Stimulated activated naive B cell treated with anti-CD40 and anti-IgM and Interleukin-4, amounts not matched to agents 10 μg/mL and 1 μg/mL and 100 μg/mL, for 72 hours (primary cell): Measurements from ENCODE around the gene ITGB8.

Experiments used
- ATAC-seq, 2 donors: fragments of 150-1000 bp; cut with Tn5 transposase; replicated peaks; 2 replicates each; pipeline ENCODE4 v1.10.0; 2021; ENCODE audit warnings: moderate library complexity in 1 of 2
- DNase-seq: peaks from one replicate; pipeline ENCODE4 v3.0.0; 2021
- H3K27ac Mint-ChIP-seq: one replicate; pipeline ENCODE4 v1.8.0; 2022; ENCODE audit warnings: mild to moderate bottlenecking, mixed read lengths
- H3K27me3 Mint-ChIP-seq, 2 donors: one replicate each; pipeline ENCODE4 v1.8.0; 2022; ENCODE audit warnings: mixed read lengths in 2 of 2
- H3K36me3 Mint-ChIP-seq, 2 donors: one replicate each; pipeline ENCODE4 v1.8.0; 2022; ENCODE audit warnings: mixed read lengths in 2 of 2, mild to moderate bottlenecking in 1 of 2
- H3K4me1 Mint-ChIP-seq, 2 donors: one replicate each; pipeline ENCODE4 v1.8.0; 2022; ENCODE audit warnings: mixed read lengths in 2 of 2, mild to moderate bottlenecking in 1 of 2
- H3K4me3 Mint-ChIP-seq, 2 donors: one replicate each; pipeline ENCODE4 v1.8.0; 2022; ENCODE audit warnings: mild to moderate bottlenecking in 2 of 2, mixed read lengths in 2 of 2, moderate library complexity in 1 of 2
- H3K9me3 Mint-ChIP-seq, 2 donors: one replicate each; pipeline ENCODE4 v1.8.0; 2022; ENCODE audit warnings: mixed read lengths in 2 of 2, mild to moderate bottlenecking in 1 of 2

The ITGB8 gene

DNA sequence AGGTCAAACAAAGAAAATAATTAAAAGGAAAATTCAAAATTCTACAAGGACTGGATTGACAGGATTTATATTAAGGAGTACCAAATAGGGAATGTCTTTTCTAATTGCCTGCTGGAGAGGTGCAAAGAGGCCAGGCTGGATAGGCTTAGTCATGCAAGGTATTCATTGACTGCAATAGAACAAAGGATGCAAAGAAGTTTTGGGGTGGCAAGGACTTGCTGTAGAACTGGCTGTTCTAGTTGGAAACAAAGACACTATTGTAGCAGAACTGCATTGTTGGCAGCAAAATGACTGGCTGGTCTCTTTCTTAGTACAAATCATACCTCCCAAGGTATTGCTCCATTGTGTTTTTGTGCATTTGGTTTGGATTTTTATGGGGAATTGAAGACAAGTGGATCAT lies 10.1 kb downstream of the ITGB8 start:
- no peak for ATAC-seq
- H3K27me3 Mint-ChIP-seq: peaks cover 8 to 9% of the 10 kb centered on the region in 2 donors
- no peaks in the 10 kb centered on the region for H3K4me1 Mint-ChIP-seq
- no peak overlapping the region for H3K27ac Mint-ChIP-seq
- no peak overlapping the region for H3K4me3 Mint-ChIP-seq
- no peaks in the 10 kb centered on the region for H3K36me3 Mint-ChIP-seq
- H3K9me3 Mint-ChIP-seq: no peaks in the 10 kb centered on the region
- DNase-seq: no peak

DNA sequence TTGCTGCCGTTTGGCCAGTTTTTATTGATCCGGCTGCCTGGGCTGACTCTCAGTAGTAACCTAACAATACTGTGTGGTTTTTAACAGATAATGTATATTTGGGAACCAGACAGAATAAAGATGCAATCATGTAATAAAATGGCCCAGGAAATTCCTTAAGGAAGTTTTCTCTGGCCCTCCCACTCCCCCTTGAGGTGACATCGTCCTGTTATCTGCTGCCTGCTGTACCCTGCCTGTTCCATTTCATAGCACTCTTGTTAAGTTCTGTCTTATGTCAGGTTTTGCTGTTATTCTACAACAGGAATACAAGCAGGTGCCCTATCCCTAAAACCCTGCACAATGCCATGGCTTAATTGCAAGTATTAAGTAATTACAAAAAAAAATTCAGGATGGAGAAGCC lies 12.5 kb downstream of the ITGB8 start:
- H3K27me3 Mint-ChIP-seq: peaks cover 6 to 10% of the 10 kb centered on the region in 2 donors
- DNase-seq (no peak), ATAC-seq (no peak)
- no peaks in the 10 kb centered on the region for H3K9me3 Mint-ChIP-seq
- no peak overlapping the region for H3K4me3 Mint-ChIP-seq
- no peaks in the 10 kb centered on the region for H3K4me1 Mint-ChIP-seq
- H3K27ac Mint-ChIP-seq: no peak overlapping the region
- no peaks in the 10 kb centered on the region for H3K36me3 Mint-ChIP-seq

DNA sequence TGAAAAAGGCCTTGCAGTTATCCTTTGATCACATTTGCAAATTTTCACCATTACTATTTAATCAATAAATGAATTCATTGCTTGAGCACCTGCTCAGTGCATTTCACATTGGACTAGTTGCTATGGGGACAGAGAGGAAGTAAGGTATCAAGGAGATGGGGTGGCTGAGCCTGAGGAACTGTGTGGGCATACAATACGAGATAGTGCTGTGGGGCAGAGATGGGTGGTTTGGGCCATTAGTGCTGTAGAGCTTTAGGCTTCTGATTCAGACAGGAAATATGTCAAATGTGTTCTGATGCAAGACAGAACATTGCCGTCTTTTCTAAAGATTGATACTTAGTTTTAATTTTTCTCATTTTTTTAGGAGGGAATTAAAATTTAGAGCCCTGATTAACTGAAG lies 13.2 kb downstream of the ITGB8 start:
- no peak for ATAC-seq
- H3K9me3 Mint-ChIP-seq: no peaks in the 10 kb centered on the region
- H3K27ac Mint-ChIP-seq: no peak overlapping the region
- no peak overlapping the region for H3K4me3 Mint-ChIP-seq
- H3K27me3 Mint-ChIP-seq: peaks cover 6 to 14% of the 10 kb centered on the region in 2 donors
- no peaks in the 10 kb centered on the region for H3K36me3 Mint-ChIP-seq
- DNase-seq: no peak
- no peaks in the 10 kb centered on the region for H3K4me1 Mint-ChIP-seq

DNA sequence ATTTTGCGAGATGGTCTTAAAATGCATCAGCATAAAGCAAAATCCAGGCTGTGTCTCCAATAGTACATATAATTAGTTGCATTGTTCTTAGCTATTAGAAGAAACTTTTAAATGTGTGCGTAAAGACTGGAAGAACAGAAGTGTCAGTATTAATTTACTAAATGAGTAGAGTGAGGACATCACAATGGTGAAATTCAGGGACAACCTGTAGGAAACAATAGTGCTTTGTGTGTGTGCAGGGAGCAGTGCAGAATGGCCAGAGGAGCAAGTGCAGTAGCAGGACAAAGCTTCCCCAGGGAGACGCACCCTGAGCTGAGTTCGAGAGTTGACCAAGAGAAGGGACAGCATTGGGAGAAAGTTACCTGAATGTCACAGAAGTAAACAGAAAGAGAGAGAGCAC lies 13.7 kb downstream of the ITGB8 start:
- Mint-ChIP-seq H3K9me3 (no peaks in the 10 kb centered on the region), H3K4me3 (no peak overlapping the region), H3K27ac (no peak overlapping the region), H3K36me3 (no peaks in the 10 kb centered on the region), H3K4me1 (no peaks in the 10 kb centered on the region), H3K27me3 (peaks cover 6 to 14% of the 10 kb centered on the region in 2 donors)
- ATAC-seq (no peak), DNase-seq (no peak)

DNA sequence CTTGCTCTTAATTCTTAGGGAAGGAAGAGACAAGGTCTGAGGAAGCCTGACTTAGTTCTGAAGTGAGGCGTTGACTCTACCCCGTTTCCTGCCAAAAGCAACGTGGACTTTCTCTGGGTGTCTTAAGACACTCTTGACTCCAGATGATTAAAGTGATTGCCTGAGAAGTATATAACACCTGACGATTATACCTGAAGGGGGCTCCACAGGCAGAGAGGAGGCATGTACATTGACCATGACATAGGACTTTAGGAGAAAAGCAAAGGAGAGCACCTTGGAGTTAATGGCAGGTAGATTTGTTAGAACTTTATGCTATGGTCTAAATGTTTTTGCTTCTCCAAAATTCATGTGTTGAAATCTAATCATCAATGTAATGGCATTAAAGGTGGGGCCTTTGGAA lies 15.9 kb downstream of the ITGB8 start:
- Mint-ChIP-seq H3K27me3 (peaks cover 6 to 11% of the 10 kb centered on the region in 2 donors), H3K36me3 (no peaks in the 10 kb centered on the region), H3K9me3 (no peaks in the 10 kb centered on the region), H3K27ac (no peak overlapping the region), H3K4me3 (no peak overlapping the region), H3K4me1 (no peaks in the 10 kb centered on the region)
- DNase-seq: no peak
- no peak for ATAC-seq

DNA sequence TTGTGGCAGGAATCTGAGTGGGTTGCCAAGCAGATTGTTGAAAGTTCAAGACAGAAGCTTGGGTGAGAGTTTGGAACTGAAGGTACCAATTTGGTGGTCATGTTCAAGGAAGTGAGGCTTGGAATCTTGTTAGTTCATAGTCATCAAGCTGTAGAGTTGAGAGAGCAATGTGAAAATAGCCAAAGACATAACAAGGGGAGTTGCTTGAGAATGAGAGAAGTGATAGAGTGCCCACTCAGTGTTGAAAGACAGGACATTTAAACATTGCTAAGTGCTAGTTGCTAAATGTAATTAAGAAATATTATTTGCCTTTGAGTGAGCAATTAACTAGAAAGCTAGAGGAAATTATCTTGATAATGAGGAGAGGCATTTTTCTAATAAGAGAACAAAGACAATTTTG lies 17.0 kb downstream of the ITGB8 start:
- DNase-seq: no peak
- Mint-ChIP-seq H3K27ac (no peak overlapping the region), H3K27me3 (peaks cover 6 to 14% of the 10 kb centered on the region in 2 donors), H3K9me3 (no peaks in the 10 kb centered on the region), H3K36me3 (no peaks in the 10 kb centered on the region), H3K4me3 (no peak overlapping the region), H3K4me1 (no peaks in the 10 kb centered on the region)
- ATAC-seq: no peak

DNA sequence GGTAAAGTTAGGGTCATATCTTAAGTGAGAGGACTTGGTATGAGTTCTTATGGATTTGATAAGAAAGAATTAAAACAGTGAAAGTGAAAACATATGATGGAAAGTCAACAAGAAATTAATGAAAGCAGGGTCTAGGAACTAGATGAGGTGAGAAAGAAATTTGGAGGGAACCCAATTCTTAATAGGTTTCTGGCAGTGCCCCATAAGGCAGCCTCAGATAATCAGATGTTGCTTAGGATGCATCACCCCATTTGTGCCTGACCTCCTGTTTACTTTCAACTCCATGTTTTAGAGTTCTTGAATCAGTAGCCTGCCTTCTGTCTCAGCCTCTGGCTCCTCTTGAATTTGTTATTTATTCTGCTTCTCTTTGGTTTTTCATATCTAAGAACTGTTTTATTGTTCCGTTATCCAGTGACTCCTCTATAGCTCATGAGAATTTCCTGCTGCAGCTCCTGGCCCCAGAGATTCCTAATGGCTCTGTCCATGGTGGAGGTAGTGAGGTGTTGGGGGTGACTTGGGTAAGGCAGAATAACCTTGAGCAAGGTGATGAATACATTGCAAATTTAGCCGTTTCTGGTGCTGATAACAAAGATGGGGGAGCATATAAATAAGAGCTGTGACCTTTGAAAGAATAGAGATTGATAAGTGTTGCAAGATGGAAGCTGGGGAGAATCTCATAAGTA lies 17.6 kb downstream of the ITGB8 start:
- H3K4me1 Mint-ChIP-seq: no peaks in the 10 kb centered on the region
- H3K27me3 Mint-ChIP-seq: peaks cover 6 to 14% of the 10 kb centered on the region in 2 donors
- no peak overlapping the region for H3K4me3 Mint-ChIP-seq
- ATAC-seq (no peak), DNase-seq (no peak)
- H3K27ac Mint-ChIP-seq: no peak overlapping the region
- H3K36me3 Mint-ChIP-seq: no peaks in the 10 kb centered on the region
- no peaks in the 10 kb centered on the region for H3K9me3 Mint-ChIP-seq

DNA sequence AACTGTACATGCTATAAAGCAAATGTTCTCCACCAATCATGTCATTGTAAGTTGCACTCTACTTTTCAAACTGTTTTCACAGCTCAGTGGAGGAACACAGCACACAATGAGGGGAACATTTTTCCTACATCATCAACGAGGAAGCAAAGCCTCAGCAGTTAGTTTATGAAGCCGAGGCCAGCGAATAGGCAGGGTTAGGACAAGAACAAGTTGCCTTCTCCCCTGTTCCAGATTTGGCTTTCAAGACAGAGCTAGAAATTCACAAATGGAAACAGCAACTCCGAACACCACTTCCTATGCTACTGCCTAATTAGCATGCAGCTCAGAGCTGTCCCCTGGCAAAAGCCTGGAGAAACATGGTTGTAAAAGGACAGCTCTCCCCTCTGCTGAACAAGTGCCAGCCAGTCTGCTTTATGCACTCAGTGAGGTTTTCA lies 19.8 kb downstream of the ITGB8 start:
- no peak for ATAC-seq
- Mint-ChIP-seq H3K27me3 (peaks cover 6 to 14% of the 10 kb centered on the region in 2 donors), H3K4me3 (no peak overlapping the region), H3K9me3 (no peaks in the 10 kb centered on the region), H3K36me3 (no peaks in the 10 kb centered on the region), H3K27ac (no peak overlapping the region), H3K4me1 (no peaks in the 10 kb centered on the region)
- no peak for DNase-seq

DNA sequence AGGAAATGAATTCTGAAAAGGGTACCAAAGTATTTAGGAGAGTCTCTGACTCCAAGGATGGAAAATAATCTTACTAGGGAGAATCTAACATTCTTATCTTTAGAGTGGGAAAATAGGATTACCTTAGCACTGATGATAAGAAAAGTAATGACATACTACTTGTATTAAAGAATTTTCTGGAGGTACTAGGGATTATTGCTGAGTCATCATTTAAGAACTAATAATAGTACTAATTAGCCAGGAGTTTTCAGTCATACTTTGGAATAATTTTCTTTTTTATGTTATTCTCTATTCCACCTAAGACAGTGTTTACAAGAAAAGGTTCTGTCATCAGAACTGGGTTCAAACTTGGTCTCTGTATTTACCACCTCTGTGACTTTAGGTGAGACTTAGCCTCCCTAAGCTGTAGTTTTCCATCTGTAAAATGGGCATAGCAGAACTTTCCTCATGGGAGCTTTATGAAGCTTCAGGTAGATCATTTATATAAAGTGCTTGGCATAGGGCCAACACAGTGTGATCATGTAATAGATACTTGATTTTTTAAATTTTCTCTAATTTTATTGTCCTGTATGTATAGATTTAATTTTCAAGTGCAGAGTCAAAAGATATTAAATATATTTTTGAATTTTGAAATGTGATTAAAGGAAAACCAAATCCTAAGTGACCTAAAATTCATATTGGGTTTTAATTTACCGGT lies 20.4 kb downstream of the ITGB8 start:
- Mint-ChIP-seq H3K9me3 (no peaks in the 10 kb centered on the region), H3K4me1 (no peaks in the 10 kb centered on the region)

DNA sequence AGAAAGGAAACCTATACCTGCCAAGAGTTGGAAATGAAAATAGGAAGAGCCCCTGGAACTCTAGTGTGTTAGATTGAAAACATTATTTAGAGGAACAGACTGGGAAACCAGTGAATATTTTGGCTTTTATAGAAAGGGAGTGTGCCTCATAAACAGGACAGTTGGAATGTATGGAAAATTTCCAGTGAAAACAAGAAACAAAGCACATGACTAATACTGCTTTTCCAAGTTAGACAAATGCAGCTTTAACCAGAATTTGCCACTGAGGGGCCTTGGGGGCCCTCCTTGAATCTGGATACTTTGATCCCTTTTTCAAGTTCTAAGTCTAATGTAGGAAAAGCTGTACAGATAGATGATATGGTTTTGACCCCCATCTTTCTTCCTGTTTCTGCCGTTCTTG lies 21.2 kb downstream of the ITGB8 start:
- no peak for ATAC-seq

More for the DNA sequence above, 20.4 kb downstream of the ITGB8 start:
- peaks cover 6 to 14% of the 10 kb centered on the region in 2 donors for H3K27me3 Mint-ChIP-seq
- no peak overlapping the region for H3K27ac Mint-ChIP-seq
- DNase-seq (no peak), ATAC-seq (no peak)
- no peaks in the 10 kb centered on the region for H3K36me3 Mint-ChIP-seq
- no peak overlapping the region for H3K4me3 Mint-ChIP-seq

DNA sequence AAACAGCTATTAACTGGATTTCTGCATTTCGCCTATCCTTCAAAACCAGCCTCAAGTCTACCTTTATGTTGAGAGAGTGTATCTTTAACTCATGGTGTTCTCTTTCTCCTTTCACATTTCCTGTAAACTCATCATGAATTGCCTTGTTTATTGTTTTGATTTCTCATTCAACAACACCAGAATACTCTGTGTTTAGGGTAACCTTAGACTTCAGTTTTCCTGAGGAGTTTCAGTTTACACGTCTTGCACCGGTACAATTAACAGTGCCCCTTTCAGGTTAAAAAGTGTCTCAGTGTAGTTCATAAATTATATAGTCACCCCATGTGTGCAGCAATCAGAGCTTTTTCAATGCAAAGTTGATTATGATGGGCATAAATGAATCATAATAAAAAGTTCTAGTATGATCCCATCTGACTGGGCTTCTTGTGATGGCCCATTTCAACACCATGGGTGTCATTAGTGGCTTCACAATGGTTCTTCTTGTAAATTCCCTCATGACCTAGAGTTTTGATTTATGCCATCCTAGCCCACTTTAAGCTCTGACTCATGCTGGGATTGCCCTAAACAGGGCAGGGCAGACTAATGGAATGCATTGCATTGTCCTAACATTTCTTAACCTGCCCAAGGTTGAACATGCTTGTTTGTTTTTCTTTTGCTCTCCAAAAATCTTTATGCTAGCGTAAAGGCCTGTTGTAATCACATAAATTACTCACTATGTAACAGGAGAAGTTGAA lies 22.0 kb downstream of the ITGB8 start:
- H3K27me3 Mint-ChIP-seq: peaks cover 0 to 7% of the 10 kb centered on the region in 2 donors
- H3K9me3 Mint-ChIP-seq: no peaks in the 10 kb centered on the region
- DNase-seq (no peak), ATAC-seq (no peak)
- no peak overlapping the region for H3K4me3 Mint-ChIP-seq
- H3K36me3 Mint-ChIP-seq: no peaks in the 10 kb centered on the region
- no peaks in the 10 kb centered on the region for H3K4me1 Mint-ChIP-seq
- no peak overlapping the region for H3K27ac Mint-ChIP-seq

More for the DNA sequence above, 21.2 kb downstream of the ITGB8 start:
- H3K9me3 Mint-ChIP-seq: no peaks in the 10 kb centered on the region
- no peaks in the 10 kb centered on the region for H3K4me1 Mint-ChIP-seq
- no peak overlapping the region for H3K4me3 Mint-ChIP-seq
- H3K27me3 Mint-ChIP-seq: peaks cover 6 to 14% of the 10 kb centered on the region in 2 donors
- H3K36me3 Mint-ChIP-seq: no peaks in the 10 kb centered on the region
- DNase-seq: no peak
- no peak overlapping the region for H3K27ac Mint-ChIP-seq

DNA sequence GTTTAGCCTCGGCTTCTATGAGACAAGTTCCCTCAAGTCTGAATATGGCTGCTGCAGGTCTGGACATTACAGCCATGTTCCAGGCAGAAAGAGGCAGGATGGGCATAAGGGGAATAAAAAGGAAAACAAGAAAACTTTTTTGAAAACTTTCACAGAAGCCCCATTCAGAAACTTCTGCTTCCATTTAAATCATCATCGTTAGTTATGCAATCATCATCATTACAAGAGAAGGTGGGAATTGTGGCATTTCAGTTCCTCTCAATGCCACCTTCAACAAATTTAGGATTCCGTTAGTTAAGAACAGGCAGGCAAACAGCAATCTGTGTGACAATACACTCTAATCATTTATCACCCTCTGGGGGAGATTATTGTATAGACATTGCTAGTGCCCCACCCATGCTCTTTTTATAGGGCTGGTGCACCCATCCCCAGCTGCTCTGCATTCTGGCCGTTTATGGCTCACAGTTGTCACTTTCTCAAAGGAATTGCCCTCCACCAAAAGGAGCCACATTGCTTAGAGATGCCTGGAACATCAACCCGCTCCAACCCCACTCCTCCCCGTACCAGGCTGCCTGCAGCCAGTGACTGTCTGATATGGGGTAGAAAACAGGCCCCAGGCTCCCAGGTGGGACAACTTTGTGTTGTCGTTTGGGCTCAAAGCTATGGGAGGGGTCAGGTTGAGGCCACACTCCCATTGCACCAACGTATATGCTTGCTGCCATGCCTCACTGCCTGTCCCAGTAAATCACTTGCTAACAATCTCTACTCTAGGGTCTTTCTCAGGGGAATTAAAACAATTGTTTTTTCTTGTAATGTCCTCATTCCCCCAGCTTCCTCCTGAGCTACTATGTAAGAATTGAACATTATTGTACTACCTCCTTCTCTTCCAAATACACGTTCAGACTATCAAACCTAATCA lies 24.2 kb downstream of the ITGB8 start:
- Mint-ChIP-seq H3K4me3 (no peak overlapping the region), H3K36me3 (no peaks in the 10 kb centered on the region), H3K9me3 (no peaks in the 10 kb centered on the region), H3K27me3 (peaks cover 2 to 7% of the 10 kb centered on the region in 2 donors), H3K4me1 (no peaks in the 10 kb centered on the region), H3K27ac (no peak overlapping the region)
- no peak for DNase-seq
- no peak for ATAC-seq

DNA sequence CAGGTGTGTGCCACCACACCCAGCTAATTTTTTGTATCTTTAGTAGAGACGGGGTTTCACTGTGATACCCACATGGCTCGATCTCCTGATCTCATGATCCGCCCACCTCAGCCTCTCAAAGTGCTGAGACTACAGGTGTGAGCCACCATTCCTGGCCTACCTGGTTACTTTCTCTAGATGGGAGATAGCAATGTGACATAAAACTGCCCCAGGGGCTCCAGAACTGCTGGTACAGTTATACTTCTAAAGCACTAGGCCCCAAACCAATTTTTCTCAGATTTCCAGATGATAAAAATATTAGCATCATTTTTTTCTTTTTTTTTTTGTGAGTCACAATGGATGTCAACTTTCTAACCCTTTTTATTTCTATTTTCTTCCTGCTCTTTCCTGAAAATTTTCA lies 27.4 kb downstream of the ITGB8 start:
- no peak overlapping the region for H3K27ac Mint-ChIP-seq
- no peak overlapping the region for H3K4me3 Mint-ChIP-seq
- no peaks in the 10 kb centered on the region for H3K9me3 Mint-ChIP-seq
- no peak for DNase-seq
- no peaks in the 10 kb centered on the region for H3K4me1 Mint-ChIP-seq
- H3K36me3 Mint-ChIP-seq: no peaks in the 10 kb centered on the region
- ATAC-seq: no peak
- H3K27me3 Mint-ChIP-seq: peaks cover 10 to 11% of the 10 kb centered on the region in 2 donors

DNA sequence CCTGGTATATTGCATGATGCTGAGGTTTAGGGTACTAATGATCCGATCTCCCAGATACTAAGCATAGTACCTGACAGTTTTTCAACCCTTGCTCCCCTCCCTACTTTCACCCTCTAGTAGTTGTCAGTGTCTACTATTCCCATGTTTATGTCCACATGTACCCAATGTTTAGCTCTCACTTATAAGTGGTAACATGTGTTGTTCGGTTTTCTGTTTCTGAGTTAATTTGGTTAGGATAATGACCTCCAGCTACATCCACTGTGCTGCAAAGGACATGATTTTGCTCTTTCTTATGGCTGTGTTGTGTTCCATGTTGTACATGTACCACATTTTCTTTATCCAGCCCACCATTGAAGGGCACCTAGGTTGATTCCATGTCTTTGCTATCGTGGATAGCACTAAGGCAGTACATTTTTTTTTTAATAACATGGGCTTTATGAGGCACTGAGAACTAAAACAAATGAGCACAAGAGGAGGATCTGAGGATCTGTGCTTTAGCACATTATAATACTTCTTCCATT lies 28.1 kb downstream of the ITGB8 start:
- H3K4me1 Mint-ChIP-seq: no peaks in the 10 kb centered on the region
- ATAC-seq (no peak), DNase-seq (no peak)
- H3K27me3 Mint-ChIP-seq: peaks cover 10 to 11% of the 10 kb centered on the region in 2 donors
- H3K4me3 Mint-ChIP-seq: no peak overlapping the region
- H3K9me3 Mint-ChIP-seq: no peaks in the 10 kb centered on the region
- H3K36me3 Mint-ChIP-seq: no peaks in the 10 kb centered on the region
- no peak overlapping the region for H3K27ac Mint-ChIP-seq
